ENCODE results near the gene VPS37C. TPM values are rescaled to one million over a fixed set of nuclear protein-coding genes. Genes with fewer than 3 reads are reported as not detected.

VPS37C gene
- polyA plus RNA-seq, 2 of the 4 experiments (the other 2 are of a cell fraction): 8.9 to 11.3 TPM

- CTCF ChIA-PET: interaction anchor here (0.8 to 1.0 kb wide), 4 partner anchors 9 to 46 kb away, joined by 3 to 5 read pairs (median 4); no protein-coding TSS in a partner anchor
- no peaks in the 10 kb centered on the region for H3K4me1 ChIP-seq
- no peak for DNase-seq (ENCODE audit: low read depth in 1 of 2, low spot score in 1 of 2)
- FAIRE-seq: no peak
- peak; percentile 37 to 55; a peak in 4 of 6 replicates for ATAC-seq
- no peak overlapping the region for H3K4me3 ChIP-seq
- 79% methylated on average over 9 of the region's 10 CpGs for WGBS (ENCODE audit: missing lambda C conversion rate)
- POLR2A ChIA-PET: no interaction called here
- no peak overlapping the region for H3K27ac ChIP-seq
- no peak for TF ChIP-seq BHLHE40 (IDR thresholded peaks at IDR 0.05; ENCODE audit: low read depth, low read length)
- no peak for TF ChIP-seq CEBPB (IDR thresholded peaks at IDR 0.05)
- no peak for TF ChIP-seq EHMT2 (IDR thresholded peaks at IDR 0.05; ENCODE audit: low read depth)
- TF ChIP-seq RCOR1 (IDR thresholded peaks at IDR 0.05; ENCODE audit: low read depth, low read length): no peak
- peak; percentile 48 for TF ChIP-seq MAFK (IDR thresholded peaks at IDR 0.05; ENCODE audit: partially characterized antibody)
- TF ChIP-seq ZSCAN20 (CRISPR knock-in tag; IDR thresholded peaks at IDR 0.05): no peak
- no peak for TF ChIP-seq CHD2 (IDR thresholded peaks at IDR 0.05; ENCODE audit: low read length, partially characterized antibody)
- TF ChIP-seq RNF2 (IDR thresholded peaks at IDR 0.05; ENCODE audit: borderline replicate concordance, low read depth): no peak
- H3K9me3 ChIP-seq: no peaks in the 10 kb centered on the region
- H3K4me2 ChIP-seq: no peak overlapping the region
Measured at GRCh38 chr11:61141601-61142028, 19.6 kb downstream of the VPS37C start.

- FAIRE-seq: no peak
- no peak overlapping the region for H3K27ac ChIP-seq
- no peak for ATAC-seq
- 93% methylated on average over 4 of the region's 4 CpGs for WGBS (ENCODE audit: missing lambda C conversion rate)
- H3K9me3 ChIP-seq: no peaks in the 10 kb centered on the region
- no peak for TF ChIP-seq CBX8 (IDR thresholded peaks at IDR 0.05)
- TF ChIP-seq ELK1 (IDR thresholded peaks at IDR 0.05; ENCODE audit: low read depth, low read length): no peak
- no peak for TF ChIP-seq NR3C1 (IDR thresholded peaks at IDR 0.05)
- no peak for TF ChIP-seq JUN (IDR thresholded peaks at IDR 0.05)
- TF ChIP-seq MYC (IDR thresholded peaks at IDR 0.05; ENCODE audit: borderline replicate concordance, low read length): no peak
- TF ChIP-seq KDM5A (IDR thresholded peaks at IDR 0.05): no peak
- no peak for TF ChIP-seq CTCF (IDR thresholded peaks at IDR 0.05)
- TF ChIP-seq FOSB (CRISPR knock-in tag; IDR thresholded peaks at IDR 0.05): no peak
- TF ChIP-seq NPAS2 (CRISPR knock-in tag; IDR thresholded peaks at IDR 0.05; ENCODE audit: borderline replicate concordance): no peak
- TF ChIP-seq POLR2A (IDR thresholded peaks at IDR 0.05; ENCODE audit: low read length): no peak
- TF ChIP-seq USF2 (IDR thresholded peaks at IDR 0.05): no peak
- no peak for TF ChIP-seq RCOR1 (IDR thresholded peaks at IDR 0.05; ENCODE audit: low read depth, low read length)
- no peak for TF ChIP-seq TFCP2L1 (CRISPR knock-in tag; IDR thresholded peaks at IDR 0.05)
- no peak for TF ChIP-seq FOSL2 (IDR thresholded peaks at IDR 0.05)
- no peak for TF ChIP-seq FOSL2 (CRISPR knock-in tag; IDR thresholded peaks at IDR 0.05)
- no peak for TF ChIP-seq PBX3 (IDR thresholded peaks at IDR 0.05)
- no peak for TF ChIP-seq SMC3 (IDR thresholded peaks at IDR 0.05)
- no peak overlapping the region for H3K4me3 ChIP-seq
- DNase-seq (ENCODE audit: low read depth in 1 of 2, low spot score in 1 of 2): no peak
- H3K4me1 ChIP-seq: no peaks in the 10 kb centered on the region
- ChIA-PET POLR2A (no interaction called here), CTCF (interaction anchor here (0.6 to 4.1 kb wide), 4 partner anchors 10 to 365 kb away, joined by 3 to 16 read pairs (median 8); no protein-coding TSS in a partner anchor)
- no peak overlapping the region for H3K4me2 ChIP-seq
Measured at GRCh38 chr11:61140416-61140815, 20.8 kb downstream of the VPS37C start.
